H9 (cell line): ENCODE data around the gene PACC1. TPM values are rescaled to one million over a fixed set of nuclear protein-coding genes. Genes with fewer than 3 reads are reported as not detected.

Experiments used
- DNase-seq: peaks from one replicate; pipeline ENCODE4 v3.0.0-alpha.2; 2017
- H2AFZ ChIP-seq: one replicate; pipeline ENCODE4 v1.6.1; 2013; ENCODE audit warnings: mild to moderate bottlenecking, low read length, control low read depth, moderate library complexity
- H2AK5ac ChIP-seq: 2 replicates; pipeline ENCODE4 v1.6.1; 2013; ENCODE audit warnings: low read length, control low read depth, mixed read lengths; ENCODE audit not compliant: insufficient read length
- H2BK120ac ChIP-seq: one replicate; pipeline ENCODE4 v1.6.1; 2013; ENCODE audit warnings: low read depth, mild to moderate bottlenecking, low read length, control low read depth, inconsistent platforms; ENCODE audit not compliant: poor library complexity, severe bottlenecking
- H2BK12ac ChIP-seq: 2 replicates; pipeline ENCODE4 v1.6.1; 2013; ENCODE audit warnings: low read length, control low read depth, mixed read lengths, low read depth; ENCODE audit not compliant: insufficient read length
- H2BK15ac ChIP-seq: 2 replicates; pipeline ENCODE4 v1.6.1; 2013; ENCODE audit warnings: low read depth, low read length, control low read depth
- H2BK20ac ChIP-seq: one replicate; pipeline ENCODE4 v1.6.1; 2013; ENCODE audit warnings: low read depth, mild to moderate bottlenecking, low read length, control low read depth, inconsistent platforms; ENCODE audit not compliant: poor library complexity, severe bottlenecking
- H2BK5ac ChIP-seq: 2 replicates; pipeline ENCODE4 v1.6.1; 2013; ENCODE audit warnings: low read length, control low read depth, mixed read lengths; ENCODE audit not compliant: insufficient read length
- H3K14ac ChIP-seq: 2 replicates; pipeline ENCODE4 v1.6.1; 2013; ENCODE audit warnings: low read length, control low read depth; ENCODE audit not compliant: insufficient read depth
- H3K18ac ChIP-seq: 2 replicates; pipeline ENCODE4 v1.6.1; 2013; ENCODE audit warnings: low read depth, mild to moderate bottlenecking, mixed read lengths, low read length, control low read depth; ENCODE audit not compliant: insufficient read length
- H3K23ac ChIP-seq: 2 replicates; pipeline ENCODE4 v1.6.1; 2013; ENCODE audit warnings: low read length, control low read depth, mixed read lengths, low read depth; ENCODE audit not compliant: insufficient read length
- H3K23me2 ChIP-seq: 2 replicates; pipeline ENCODE4 v1.6.1; 2013; ENCODE audit warnings: low read depth, mild to moderate bottlenecking, mixed read lengths, low read length, control low read depth; ENCODE audit not compliant: insufficient read length, poor library complexity, severe bottlenecking
- H3K27ac ChIP-seq: 2 replicates; pipeline ENCODE4 v1.5.1; 2013; ENCODE audit warnings: low read length, control low read depth, mixed read lengths, low read depth; ENCODE audit not compliant: insufficient read length
- H3K27me3 ChIP-seq: 2 replicates; pipeline ENCODE4 v1.6.1; 2013; ENCODE audit warnings: low read length, control low read depth, inconsistent platforms; ENCODE audit not compliant: insufficient read depth
- H3K4ac ChIP-seq: 2 replicates; pipeline ENCODE4 v1.6.1; 2013; ENCODE audit warnings: low read depth, mild to moderate bottlenecking, control low read depth, inconsistent platforms, low read length, moderate library complexity
- H3K4me1 ChIP-seq: 2 replicates; pipeline ENCODE4 v1.6.1; 2013; ENCODE audit warnings: low read length, control low read depth, inconsistent platforms; ENCODE audit not compliant: insufficient read depth
- H3K4me2 ChIP-seq: 2 replicates; pipeline ENCODE4 v1.6.1; 2013; ENCODE audit warnings: low read length, control low read depth, mixed read lengths; ENCODE audit not compliant: insufficient read length, insufficient read depth
- H3K56ac ChIP-seq: 2 replicates; pipeline ENCODE4 v1.6.1; 2013; ENCODE audit warnings: low read depth, mild to moderate bottlenecking, mixed read lengths, low read length, control low read depth; ENCODE audit not compliant: insufficient read length
- H3K79me1 ChIP-seq: 2 replicates; pipeline ENCODE4 v1.6.1; 2013; ENCODE audit warnings: low read depth, mild to moderate bottlenecking, moderate library complexity, low read length, control low read depth, inconsistent platforms; ENCODE audit not compliant: insufficient read depth, poor library complexity, severe bottlenecking
- H3K79me2 ChIP-seq: 2 replicates; pipeline ENCODE4 v1.6.1; 2013; ENCODE audit warnings: low read length, control low read depth, inconsistent platforms; ENCODE audit not compliant: insufficient read depth
- H3K9ac ChIP-seq: 2 replicates; pipeline ENCODE4 v1.6.1; 2013; ENCODE audit warnings: low read length, control low read depth, mixed read lengths; ENCODE audit not compliant: insufficient read length; ENCODE audit errors: extremely low read depth
- H3K9me3 ChIP-seq: one replicate; pipeline ENCODE4 v1.6.1; 2013; ENCODE audit warnings: low read depth, low read length, inconsistent platforms; ENCODE audit not compliant: control insufficient read depth
- H3T11ph ChIP-seq: one replicate; pipeline ENCODE4 v1.6.1; 2013; ENCODE audit warnings: mild to moderate bottlenecking, low read length, control low read depth, inconsistent platforms
- H4K20me1 ChIP-seq: one replicate; pipeline ENCODE4 v1.6.1; 2013; ENCODE audit not compliant: control insufficient read depth, insufficient read length, insufficient read depth
- H4K5ac ChIP-seq: 2 replicates; pipeline ENCODE4 v1.6.1; 2013; ENCODE audit warnings: low read depth, mild to moderate bottlenecking, mixed read lengths, low read length, control low read depth; ENCODE audit not compliant: insufficient read length
- H4K8ac ChIP-seq: replicated peaks from 2 replicates; pipeline ENCODE4 v1.6.1; 2013; ENCODE audit warnings: low read length, control low read depth, mixed read lengths, low read depth; ENCODE audit not compliant: insufficient read length
- H4K91ac ChIP-seq: 2 replicates; pipeline ENCODE4 v1.6.1; 2013; ENCODE audit warnings: low read depth, mild to moderate bottlenecking, moderate library complexity, mixed read lengths, low read length, control low read depth; ENCODE audit not compliant: insufficient read length
- H3K27ac Mint-ChIP-seq, 3 experiments: 2 replicates in 2 of 3; 3 replicates in 1 of 3; pipeline ENCODE4 v1.8.0; 2020 to 2021; ENCODE audit warnings: mixed read lengths in 3 of 3, mild to moderate bottlenecking in 1 of 3, moderate library complexity in 1 of 3
- H3K27me3 Mint-ChIP-seq: 2 replicates; pipeline ENCODE4 v1.8.0; 2021; ENCODE audit warnings: low read depth, mild to moderate bottlenecking, moderate library complexity, mixed read lengths
- H3K36me3 Mint-ChIP-seq, 3 experiments: 2 replicates in 2 of 3; 3 replicates in 1 of 3; pipeline ENCODE4 v1.8.0; 2020 to 2021; ENCODE audit warnings: low read depth in 3 of 3, mixed read lengths in 3 of 3; ENCODE audit not compliant: insufficient read depth in 1 of 3
- H3K4me1 Mint-ChIP-seq, 2 experiments: 2 replicates each; pipeline ENCODE4 v1.8.0; 2020; ENCODE audit warnings: mixed read lengths in 2 of 2
- H3K4me3 Mint-ChIP-seq, 2 experiments: 2 replicates in 1 of 2; 3 replicates in 1 of 2; pipeline ENCODE4 v1.8.0; 2020 to 2021; ENCODE audit warnings: mild to moderate bottlenecking in 2 of 2, mixed read lengths in 2 of 2, moderate library complexity in 1 of 2
- H3K9me3 Mint-ChIP-seq, 2 experiments: 2 replicates in 1 of 2; 3 replicates in 1 of 2; pipeline ENCODE4 v1.8.0; 2020; ENCODE audit warnings: mild to moderate bottlenecking in 2 of 2, mixed read lengths in 2 of 2, moderate library complexity in 1 of 2
- WGBS: extraction: QIAGEN DNeasy Blood & Tissue Kit; methylation state at CpG from one replicate; pipeline ENCODE4 v1.1.7; 2013; ENCODE audit warnings: missing lambda C conversion rate, low lambda C conversion rate, mixed read lengths; ENCODE audit not compliant: insufficient read length; ENCODE audit errors: extremely low coverage; 5-methylcytosine and 5-hydroxymethylcytosine counted together
- total RNA-seq: library from RNA; stranded (reverse); gene quantifications from 2 replicates; pipeline ENCODE4 v1.2.1, GENCODE V29; 2021
- TF ChIP-seq, protein P1 (sequence below): fragments of 200-600 bp; sonication (generic); conservative IDR thresholded peaks from 3 replicates; pipeline ENCODE4 v1.8.0; 2021; ENCODE audit warnings: antibody characterized with exemption, mild to moderate bottlenecking

Gene PACC1
- total RNA-seq, 1 experiment from 2014 or later: 10.9 TPM

DNA sequence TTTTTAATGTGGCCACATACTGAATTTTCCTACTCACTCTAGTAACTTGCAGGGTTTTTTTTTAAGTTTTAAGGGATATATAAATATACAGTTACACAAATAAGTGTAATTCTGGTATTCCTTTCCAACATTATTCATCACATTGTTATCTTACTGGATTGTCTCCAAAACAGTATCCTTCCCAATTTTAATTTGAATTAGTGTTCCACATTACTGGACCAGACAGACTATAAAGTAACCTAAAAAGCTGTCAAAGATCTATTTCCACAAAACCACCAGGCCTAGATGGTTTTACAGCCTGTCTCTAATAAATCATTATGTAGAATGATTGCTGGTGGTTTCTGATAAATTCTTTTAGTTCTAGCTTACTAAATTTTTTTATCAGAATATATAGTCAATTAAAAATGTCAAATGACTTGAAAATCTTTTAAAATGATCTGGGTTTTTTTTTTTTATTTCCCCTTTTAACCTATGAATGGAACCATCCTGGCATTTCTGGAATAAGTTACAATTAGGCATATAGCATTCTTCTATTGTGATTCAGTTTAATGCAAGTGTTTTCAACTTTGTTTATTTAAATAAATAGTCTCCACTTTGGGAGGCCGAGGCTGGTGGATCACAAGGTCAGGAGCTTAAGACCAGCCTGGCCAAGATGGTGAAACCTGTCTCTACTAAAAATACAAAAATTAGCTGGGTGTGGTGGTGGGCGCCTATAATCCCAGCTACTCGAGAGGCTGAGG is 59.3 kb downstream of the PACC1 start:
- no peaks in the 10 kb centered on the region for H3K79me2 ChIP-seq
- no peaks in the 10 kb centered on the region for H3K79me1 ChIP-seq
- H3K4me1 ChIP-seq: no peaks in the 10 kb centered on the region
- H2AK5ac ChIP-seq: no peak overlapping the region
- no peak overlapping the region for H2BK15ac ChIP-seq
- no peak overlapping the region for H4K8ac ChIP-seq
- H4K20me1 ChIP-seq: no peaks in the 10 kb centered on the region
- no peak overlapping the region for H2BK5ac ChIP-seq
- Mint-ChIP-seq H3K9me3 (no peaks in the 10 kb centered on the region), H3K27me3 (no peaks in the 10 kb centered on the region), H3K36me3 (peaks cover 16 to 52% (median 42%) of the 10 kb centered on the region in 3 experiments; a peak in 6 of 7 replicates), H3K4me3 (no peak overlapping the region), H3K4me1 (no peaks in the 10 kb centered on the region), H3K27ac (no peak overlapping the region)
- H3K27ac ChIP-seq: no peak overlapping the region
- no peak overlapping the region for H3K9ac ChIP-seq
- H4K5ac ChIP-seq: no peak overlapping the region
- DNase-seq: no peak
- no peak overlapping the region for H3K23ac ChIP-seq
- no peak overlapping the region for H2AFZ ChIP-seq
- H3K27me3 ChIP-seq: no peaks in the 10 kb centered on the region
- H3T11ph ChIP-seq: no peak overlapping the region
- TF ChIP-seq, protein P1, sequence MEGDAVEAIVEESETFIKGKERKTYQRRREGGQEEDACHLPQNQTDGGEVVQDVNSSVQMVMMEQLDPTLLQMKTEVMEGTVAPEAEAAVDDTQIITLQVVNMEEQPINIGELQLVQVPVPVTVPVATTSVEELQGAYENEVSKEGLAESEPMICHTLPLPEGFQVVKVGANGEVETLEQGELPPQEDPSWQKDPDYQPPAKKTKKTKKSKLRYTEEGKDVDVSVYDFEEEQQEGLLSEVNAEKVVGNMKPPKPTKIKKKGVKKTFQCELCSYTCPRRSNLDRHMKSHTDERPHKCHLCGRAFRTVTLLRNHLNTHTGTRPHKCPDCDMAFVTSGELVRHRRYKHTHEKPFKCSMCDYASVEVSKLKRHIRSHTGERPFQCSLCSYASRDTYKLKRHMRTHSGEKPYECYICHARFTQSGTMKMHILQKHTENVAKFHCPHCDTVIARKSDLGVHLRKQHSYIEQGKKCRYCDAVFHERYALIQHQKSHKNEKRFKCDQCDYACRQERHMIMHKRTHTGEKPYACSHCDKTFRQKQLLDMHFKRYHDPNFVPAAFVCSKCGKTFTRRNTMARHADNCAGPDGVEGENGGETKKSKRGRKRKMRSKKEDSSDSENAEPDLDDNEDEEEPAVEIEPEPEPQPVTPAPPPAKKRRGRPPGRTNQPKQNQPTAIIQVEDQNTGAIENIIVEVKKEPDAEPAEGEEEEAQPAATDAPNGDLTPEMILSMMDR: no peak
- no CpG with 5 or more reads among the region's 3 CpGs for WGBS
- H3K4me2 ChIP-seq: no peak overlapping the region
- no peak overlapping the region for H4K91ac ChIP-seq
- H3K18ac ChIP-seq: no peak overlapping the region
- H3K14ac ChIP-seq: no peak overlapping the region
- no peak overlapping the region for H2BK12ac ChIP-seq
- no peaks in the 10 kb centered on the region for H3K23me2 ChIP-seq
- no peak overlapping the region for H3K56ac ChIP-seq
- no peaks in the 10 kb centered on the region for H3K9me3 ChIP-seq
- H3K4ac ChIP-seq: no peak overlapping the region
- H2BK20ac ChIP-seq: no peak overlapping the region
- no peak overlapping the region for H2BK120ac ChIP-seq
